ENCODE measurements around the gene MBOAT7.

- TF ChIP-seq CTCF (IDR thresholded peaks at IDR 0.05) (no peak), ESRRA (IDR thresholded peaks at IDR 0.05; ENCODE audit: borderline replicate concordance, low read length) (no peak), MAZ (IDR thresholded peaks at IDR 0.05; ENCODE audit: borderline replicate concordance, low read depth, low read length) (no peak), RFX5 (IDR thresholded peaks at IDR 0.05) (no peak), MAFK (IDR thresholded peaks at IDR 0.05; ENCODE audit: partially characterized antibody) (no peak)
Measured at GRCh38 chr19:54204767-54205468, 15.5 kb upstream of the MBOAT7 start.

All from A549 (cell line).